SK-N-SH (cell line): Measurements from ENCODE around the gene ROR2.

Experiments used
- EP300 ChIP-seq, 2 experiments: IDR thresholded peaks; 2 replicates each; pipeline versions ENCODE4 v1.4.0 to v1.6.1; 2012; ENCODE audit warnings: borderline replicate concordance in 1 of 2, low read depth in 1 of 2, low read length in 1 of 2
- FOXJ3 ChIP-seq: sonication (generic); formaldehyde crosslinking; IDR thresholded peaks from 2 replicates; pipeline ENCODE4 v1.5.1; 2020; ENCODE audit warnings: mild to moderate bottlenecking, missing genetic modification reagents
- GATA2 ChIP-seq: sonication (generic); formaldehyde crosslinking; IDR thresholded peaks from 2 replicates; pipeline ENCODE4 v1.5.0; 2020; ENCODE audit warnings: mild to moderate bottlenecking, missing genetic modification reagents
- NRF1 ChIP-seq: IDR thresholded peaks from 2 replicates; pipeline ENCODE4 v1.6.1; 2012; ENCODE audit warnings: low read depth, mild to moderate bottlenecking, low read length
- POLR2AphosphoS5 ChIP-seq: IDR thresholded peaks from 2 replicates; pipeline ENCODE4 v1.6.1; 2012; ENCODE audit warnings: low read depth, low read length
- RAD21 ChIP-seq: IDR thresholded peaks from 2 replicates; pipeline ENCODE4 v1.6.1; 2012; ENCODE audit warnings: mild to moderate bottlenecking, low read length
- RFX5 ChIP-seq: IDR thresholded peaks from 2 replicates; pipeline ENCODE4 v1.6.1; 2012; ENCODE audit warnings: mild to moderate bottlenecking, improper control_type of control experiment, low read length
- RXRA ChIP-seq: IDR thresholded peaks from 2 replicates; pipeline ENCODE4 v1.4.0; 2012; ENCODE audit warnings: low read depth, mild to moderate bottlenecking, borderline replicate concordance
- SIN3A ChIP-seq: IDR thresholded peaks from 2 replicates; pipeline ENCODE4 v1.6.1; 2012; ENCODE audit warnings: low read depth, mild to moderate bottlenecking, low read length, moderate library complexity, borderline replicate concordance
- SMC3 ChIP-seq: IDR thresholded peaks from 2 replicates; pipeline ENCODE4 v1.6.1; 2012; ENCODE audit warnings: low read depth, low read length, improper control_type of control experiment
- TF ChIP-seq, protein P1 (sequence below): fragments of 200-600 bp; sonication (generic); IDR thresholded peaks from 2 replicates; pipeline ENCODE4 v1.6.1; 2017; ENCODE audit warnings: antibody characterized with exemption, mild to moderate bottlenecking, moderate library complexity
- TF ChIP-seq, protein P2 (sequence below): IDR thresholded peaks from 2 replicates; pipeline ENCODE4; 2012
- TF ChIP-seq, protein P3 (sequence below): IDR thresholded peaks from 2 replicates; pipeline ENCODE4 v1.4.0; 2012; ENCODE audit warnings: low read depth, borderline replicate concordance
- TF ChIP-seq, protein P4 (sequence below): fragments of 150-350 bp; IDR thresholded peaks from 2 replicates; pipeline ENCODE4 v1.6.1; 2017; ENCODE audit warnings: antibody characterized with exemption, low read length, low read depth, borderline replicate concordance

DNA sequence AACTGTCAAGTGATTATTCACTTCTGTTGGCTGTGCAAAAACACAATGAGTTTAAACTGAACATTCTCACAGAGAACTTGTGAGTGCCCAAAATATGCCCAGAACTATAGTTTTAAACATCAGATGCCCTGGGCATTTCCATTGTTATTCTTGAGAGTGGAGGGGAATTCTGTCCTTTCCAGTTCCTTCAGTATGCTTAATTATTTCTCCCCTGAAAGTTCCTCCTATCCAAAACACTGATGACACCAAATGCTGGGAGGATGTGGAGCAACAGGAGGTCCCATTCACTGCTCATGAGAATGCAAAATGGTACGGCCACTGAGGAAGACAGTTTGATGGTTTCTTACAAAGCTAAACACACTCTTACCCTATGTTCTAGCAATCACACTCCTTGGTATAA is 55.5 kb downstream of the ROR2 start:
- TF ChIP-seq, protein P1, sequence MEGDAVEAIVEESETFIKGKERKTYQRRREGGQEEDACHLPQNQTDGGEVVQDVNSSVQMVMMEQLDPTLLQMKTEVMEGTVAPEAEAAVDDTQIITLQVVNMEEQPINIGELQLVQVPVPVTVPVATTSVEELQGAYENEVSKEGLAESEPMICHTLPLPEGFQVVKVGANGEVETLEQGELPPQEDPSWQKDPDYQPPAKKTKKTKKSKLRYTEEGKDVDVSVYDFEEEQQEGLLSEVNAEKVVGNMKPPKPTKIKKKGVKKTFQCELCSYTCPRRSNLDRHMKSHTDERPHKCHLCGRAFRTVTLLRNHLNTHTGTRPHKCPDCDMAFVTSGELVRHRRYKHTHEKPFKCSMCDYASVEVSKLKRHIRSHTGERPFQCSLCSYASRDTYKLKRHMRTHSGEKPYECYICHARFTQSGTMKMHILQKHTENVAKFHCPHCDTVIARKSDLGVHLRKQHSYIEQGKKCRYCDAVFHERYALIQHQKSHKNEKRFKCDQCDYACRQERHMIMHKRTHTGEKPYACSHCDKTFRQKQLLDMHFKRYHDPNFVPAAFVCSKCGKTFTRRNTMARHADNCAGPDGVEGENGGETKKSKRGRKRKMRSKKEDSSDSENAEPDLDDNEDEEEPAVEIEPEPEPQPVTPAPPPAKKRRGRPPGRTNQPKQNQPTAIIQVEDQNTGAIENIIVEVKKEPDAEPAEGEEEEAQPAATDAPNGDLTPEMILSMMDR, result no peak
- TF ChIP-seq SMC3, result no peak
- TF ChIP-seq GATA2 (CRISPR knock-in tag), result no peak
- no peak for TF ChIP-seq POLR2AphosphoS5
- no peak for TF ChIP-seq EP300 (IDR thresholded peaks at IDR 0.05; ENCODE audit: borderline replicate concordance in 1 of 2, low read depth in 1 of 2, low read length in 1 of 2)
- TF ChIP-seq RXRA, result no peak
- no peak for TF ChIP-seq FOXJ3 (CRISPR knock-in tag)
- no peak for TF ChIP-seq RAD21
- TF ChIP-seq, protein P2, sequence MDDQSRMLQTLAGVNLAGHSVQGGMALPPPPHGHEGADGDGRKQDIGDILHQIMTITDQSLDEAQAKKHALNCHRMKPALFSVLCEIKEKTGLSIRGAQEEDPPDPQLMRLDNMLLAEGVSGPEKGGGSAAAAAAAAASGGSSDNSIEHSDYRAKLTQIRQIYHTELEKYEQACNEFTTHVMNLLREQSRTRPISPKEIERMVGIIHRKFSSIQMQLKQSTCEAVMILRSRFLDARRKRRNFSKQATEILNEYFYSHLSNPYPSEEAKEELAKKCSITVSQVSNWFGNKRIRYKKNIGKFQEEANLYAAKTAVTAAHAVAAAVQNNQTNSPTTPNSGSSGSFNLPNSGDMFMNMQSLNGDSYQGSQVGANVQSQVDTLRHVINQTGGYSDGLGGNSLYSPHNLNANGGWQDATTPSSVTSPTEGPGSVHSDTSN, result no peak
- TF ChIP-seq, protein P3, sequence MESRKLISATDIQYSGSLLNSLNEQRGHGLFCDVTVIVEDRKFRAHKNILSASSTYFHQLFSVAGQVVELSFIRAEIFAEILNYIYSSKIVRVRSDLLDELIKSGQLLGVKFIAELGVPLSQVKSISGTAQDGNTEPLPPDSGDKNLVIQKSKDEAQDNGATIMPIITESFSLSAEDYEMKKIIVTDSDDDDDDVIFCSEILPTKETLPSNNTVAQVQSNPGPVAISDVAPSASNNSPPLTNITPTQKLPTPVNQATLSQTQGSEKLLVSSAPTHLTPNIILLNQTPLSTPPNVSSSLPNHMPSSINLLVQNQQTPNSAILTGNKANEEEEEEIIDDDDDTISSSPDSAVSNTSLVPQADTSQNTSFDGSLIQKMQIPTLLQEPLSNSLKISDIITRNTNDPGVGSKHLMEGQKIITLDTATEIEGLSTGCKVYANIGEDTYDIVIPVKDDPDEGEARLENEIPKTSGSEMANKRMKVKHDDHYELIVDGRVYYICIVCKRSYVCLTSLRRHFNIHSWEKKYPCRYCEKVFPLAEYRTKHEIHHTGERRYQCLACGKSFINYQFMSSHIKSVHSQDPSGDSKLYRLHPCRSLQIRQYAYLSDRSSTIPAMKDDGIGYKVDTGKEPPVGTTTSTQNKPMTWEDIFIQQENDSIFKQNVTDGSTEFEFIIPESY, result no peak
- TF ChIP-seq, protein P4, sequence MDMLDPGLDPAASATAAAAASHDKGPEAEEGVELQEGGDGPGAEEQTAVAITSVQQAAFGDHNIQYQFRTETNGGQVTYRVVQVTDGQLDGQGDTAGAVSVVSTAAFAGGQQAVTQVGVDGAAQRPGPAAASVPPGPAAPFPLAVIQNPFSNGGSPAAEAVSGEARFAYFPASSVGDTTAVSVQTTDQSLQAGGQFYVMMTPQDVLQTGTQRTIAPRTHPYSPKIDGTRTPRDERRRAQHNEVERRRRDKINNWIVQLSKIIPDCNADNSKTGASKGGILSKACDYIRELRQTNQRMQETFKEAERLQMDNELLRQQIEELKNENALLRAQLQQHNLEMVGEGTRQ, result no peak
- no peak for TF ChIP-seq NRF1
- no peak for TF ChIP-seq SIN3A
- TF ChIP-seq RFX5, result no peak
